Kidney epithelial cell (primary cell): ENCODE data around the gene CARS1. TPM values are rescaled to one million over a fixed set of nuclear protein-coding genes. Genes with fewer than 3 reads are reported as not detected.
A peak's percentile ranks its signal among the peaks of the same experiment; 100 is the strongest.

Experiments used
- DNase-seq: peaks from one replicate; pipeline ENCODE4 v3.0.0-alpha.2; 2010; ENCODE audit warnings: low read depth
- H3K27me3 ChIP-seq: 2 replicates; pipeline ENCODE4 v1.6.0; 2011; ENCODE audit warnings: low read length; ENCODE audit not compliant: control insufficient read depth, insufficient read depth
- H3K36me3 ChIP-seq: 2 replicates; pipeline ENCODE4 v1.5.1; 2011; ENCODE audit warnings: low read length; ENCODE audit not compliant: control insufficient read depth, insufficient read depth
- H3K4me3 ChIP-seq: 2 replicates; pipeline ENCODE4 v1.5.1; 2011; ENCODE audit warnings: low read depth, mild to moderate bottlenecking, control low read depth, low read length
- total RNA-seq: library from RNA; depleted of rRNA; stranded (reverse); fragments of >200 nt; gene quantifications from 2 replicates; pipeline ENCODE4 v1.2.3, GENCODE V29; 2015
- TF ChIP-seq, protein P1 (sequence below): IDR thresholded peaks from 2 replicates; pipeline ENCODE4 v1.5.1; 2011; ENCODE audit warnings: mild to moderate bottlenecking, moderate library complexity, low read length, control low read depth, inconsistent platforms; ENCODE audit not compliant: insufficient read depth, poor library complexity, severe bottlenecking

Gene CARS1
- total RNA-seq, 1 donor from 2014 or later, result 98.3 TPM

DNA sequence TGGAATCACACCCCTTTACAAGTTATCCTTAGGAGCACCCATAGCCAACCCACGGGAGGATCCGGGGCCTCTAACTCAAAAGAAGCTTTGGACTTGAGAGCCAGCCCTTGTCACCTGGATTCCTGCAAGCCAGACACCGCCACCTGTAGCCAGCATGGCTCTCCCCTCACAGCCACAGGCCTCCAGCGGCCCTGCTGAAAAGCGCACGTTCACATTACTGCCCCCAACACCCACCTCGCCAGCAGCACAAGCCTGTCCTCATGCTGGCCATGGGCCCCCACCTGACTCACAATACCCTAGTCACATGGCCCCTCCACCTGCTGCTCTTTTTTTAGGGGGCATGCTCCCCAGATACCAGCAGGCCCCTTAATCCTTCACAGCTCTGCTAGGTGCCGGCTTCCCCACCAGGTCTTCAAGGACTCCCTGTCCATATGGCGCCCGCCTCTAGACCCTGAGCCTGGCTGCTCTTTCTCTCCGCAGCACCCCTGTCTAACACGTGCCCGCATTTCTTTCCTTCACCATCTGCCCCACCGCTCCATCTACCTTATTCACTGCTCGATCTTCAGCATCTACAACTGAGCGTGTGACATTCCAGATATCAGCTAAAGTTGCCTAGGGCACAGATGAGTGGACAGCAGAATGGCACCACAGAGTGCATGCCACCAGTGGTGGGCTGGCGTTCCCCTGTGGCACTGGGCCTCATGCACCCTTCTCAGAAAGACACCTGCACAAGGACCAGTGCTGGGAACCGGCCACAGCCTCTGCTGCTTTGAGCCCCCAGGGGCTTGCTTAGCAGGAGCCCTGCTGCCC lies 6.6 kb downstream of the CARS1 start:
- TF ChIP-seq, protein P1, sequence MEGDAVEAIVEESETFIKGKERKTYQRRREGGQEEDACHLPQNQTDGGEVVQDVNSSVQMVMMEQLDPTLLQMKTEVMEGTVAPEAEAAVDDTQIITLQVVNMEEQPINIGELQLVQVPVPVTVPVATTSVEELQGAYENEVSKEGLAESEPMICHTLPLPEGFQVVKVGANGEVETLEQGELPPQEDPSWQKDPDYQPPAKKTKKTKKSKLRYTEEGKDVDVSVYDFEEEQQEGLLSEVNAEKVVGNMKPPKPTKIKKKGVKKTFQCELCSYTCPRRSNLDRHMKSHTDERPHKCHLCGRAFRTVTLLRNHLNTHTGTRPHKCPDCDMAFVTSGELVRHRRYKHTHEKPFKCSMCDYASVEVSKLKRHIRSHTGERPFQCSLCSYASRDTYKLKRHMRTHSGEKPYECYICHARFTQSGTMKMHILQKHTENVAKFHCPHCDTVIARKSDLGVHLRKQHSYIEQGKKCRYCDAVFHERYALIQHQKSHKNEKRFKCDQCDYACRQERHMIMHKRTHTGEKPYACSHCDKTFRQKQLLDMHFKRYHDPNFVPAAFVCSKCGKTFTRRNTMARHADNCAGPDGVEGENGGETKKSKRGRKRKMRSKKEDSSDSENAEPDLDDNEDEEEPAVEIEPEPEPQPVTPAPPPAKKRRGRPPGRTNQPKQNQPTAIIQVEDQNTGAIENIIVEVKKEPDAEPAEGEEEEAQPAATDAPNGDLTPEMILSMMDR, result no peak
- peaks cover 2% of the 10 kb centered on the region for H3K36me3 ChIP-seq

DNA sequence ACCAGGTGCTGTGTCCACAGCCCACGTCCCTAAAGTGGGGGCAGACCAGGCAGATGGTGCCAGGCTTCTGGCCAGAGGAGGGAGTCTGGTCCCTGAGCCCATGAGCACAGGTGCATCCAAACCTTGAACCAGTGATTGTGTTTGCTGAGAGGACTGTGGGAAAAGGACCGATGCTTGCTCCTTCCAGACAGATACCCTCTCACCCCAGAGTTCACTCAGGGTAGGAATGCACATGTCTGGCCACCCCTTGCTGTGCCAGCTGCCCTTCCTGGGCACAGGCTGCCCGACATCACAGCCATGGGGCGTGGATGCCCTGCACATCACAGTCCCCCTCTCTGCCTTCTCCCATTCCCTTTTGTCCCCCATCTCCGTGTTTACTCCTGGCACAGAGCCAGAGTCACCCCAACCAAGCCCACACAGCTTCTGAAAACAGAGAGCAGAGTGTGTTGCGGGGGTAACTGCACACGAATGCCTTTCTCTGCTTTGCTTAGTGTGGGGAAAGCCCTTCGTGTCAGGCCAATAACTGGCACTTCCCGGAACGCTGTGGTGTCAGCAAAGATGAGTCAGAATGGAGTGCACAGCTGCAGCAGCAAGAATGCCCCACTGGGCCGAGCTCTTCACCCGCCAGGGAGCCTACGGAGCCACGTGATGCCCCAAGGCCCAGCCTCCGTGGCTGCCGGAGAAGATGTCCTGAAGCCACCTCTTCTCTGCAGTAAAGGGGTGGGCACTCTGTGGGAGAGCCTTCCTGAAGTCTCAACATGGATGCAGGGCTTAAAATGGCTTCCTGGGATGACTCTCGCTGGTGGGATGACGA lies 7.6 kb downstream of the CARS1 start:
- TF ChIP-seq, protein P1, result peak; percentile 55
- H3K4me3 ChIP-seq, result no peak overlapping the region
- DNase-seq, result peak; percentile 86
- H3K27me3 ChIP-seq, result no peaks in the 10 kb centered on the region
- peaks cover 3% of the 10 kb centered on the region for H3K36me3 ChIP-seq

More for the DNA sequence above, 6.6 kb downstream of the CARS1 start:
- H3K27me3 ChIP-seq, result no peaks in the 10 kb centered on the region
- DNase-seq, result no peak
- H3K4me3 ChIP-seq, result no peak overlapping the region

DNA sequence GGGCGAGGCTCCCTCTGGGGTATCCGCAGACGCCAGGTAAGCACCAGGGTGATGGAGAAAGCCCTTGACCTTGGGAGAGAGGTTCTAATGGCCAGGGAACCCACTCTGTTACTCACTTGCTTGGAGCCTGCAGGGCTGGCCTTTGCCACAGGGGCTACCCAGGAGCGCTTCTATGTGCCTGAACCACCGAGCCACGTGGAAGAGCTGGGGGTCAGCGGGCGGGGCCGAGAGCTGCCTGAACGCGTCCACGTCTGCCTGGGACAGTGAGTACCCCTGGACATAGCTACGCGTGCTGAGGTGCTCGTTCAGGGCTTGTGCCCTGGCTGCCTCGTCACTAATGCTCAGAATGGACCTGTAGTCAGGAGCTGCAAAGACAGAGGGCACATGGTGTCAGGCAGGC lies 9.6 kb downstream of the CARS1 start:
- TF ChIP-seq, protein P1, result no peak
- no peak for DNase-seq
- Histone ChIP-seq H3K4me3 (no peak overlapping the region), H3K36me3 (peaks cover 3% of the 10 kb centered on the region), H3K27me3 (no peaks in the 10 kb centered on the region)

DNA sequence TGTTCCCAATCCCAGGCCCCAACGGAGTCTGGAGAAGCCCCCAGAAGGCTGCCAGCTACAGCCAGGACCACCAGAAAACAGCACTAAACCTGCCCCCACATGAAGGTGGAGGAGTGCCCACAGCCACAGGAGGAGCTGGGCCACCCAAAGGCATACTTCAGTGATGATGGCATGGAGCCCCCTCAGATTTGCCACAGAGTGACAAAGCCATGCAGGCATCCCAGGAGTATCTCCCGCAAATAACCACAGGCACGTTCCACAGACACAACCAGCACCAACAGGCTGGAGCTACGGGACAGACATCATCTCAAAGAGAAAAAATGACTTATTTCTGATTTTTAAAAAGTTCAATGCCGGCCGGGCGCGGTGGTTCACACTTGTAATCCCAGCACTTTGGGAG lies 10.6 kb downstream of the CARS1 start:
- H3K36me3 ChIP-seq, result peaks cover 3% of the 10 kb centered on the region
- no peak overlapping the region for H3K4me3 ChIP-seq
- H3K27me3 ChIP-seq, result no peaks in the 10 kb centered on the region
- no peak for DNase-seq
- TF ChIP-seq, protein P1, result no peak

DNA sequence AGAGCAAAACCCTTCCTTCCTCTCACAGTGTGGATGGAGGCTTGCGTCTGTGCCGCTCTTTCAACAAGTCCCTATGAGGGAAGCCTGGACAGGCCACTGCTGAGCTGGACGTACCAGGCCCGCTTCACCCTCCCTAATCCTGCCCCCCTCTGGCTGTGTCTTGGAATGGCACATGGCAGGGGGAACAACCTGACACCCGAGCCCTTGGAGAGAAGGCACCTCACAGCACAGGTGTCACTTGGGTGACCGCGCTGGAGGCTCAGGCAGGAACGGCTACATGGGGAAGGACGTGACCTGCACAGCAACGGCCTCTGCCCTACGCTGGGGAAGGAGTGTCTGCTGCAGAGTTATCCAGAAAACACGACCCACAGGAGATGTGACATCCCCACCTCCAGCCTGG lies 11.0 kb downstream of the CARS1 start:
- Histone ChIP-seq H3K4me3 (no peak overlapping the region), H3K27me3 (no peaks in the 10 kb centered on the region), H3K36me3 (peaks cover 3% of the 10 kb centered on the region)
- no peak for DNase-seq
- TF ChIP-seq, protein P1, result peak; percentile 32
